ENCODE measurements around the gene PRKAR1B.

Gene PRKAR1B

GRCh38 chr7:516606-517456 is 210.2 kb downstream of the PRKAR1B start:
- DNase-seq: no peak

GRCh38 chr7:516216-516605 is 210.9 kb downstream of the PRKAR1B start:
- no peak for DNase-seq

DNA sequence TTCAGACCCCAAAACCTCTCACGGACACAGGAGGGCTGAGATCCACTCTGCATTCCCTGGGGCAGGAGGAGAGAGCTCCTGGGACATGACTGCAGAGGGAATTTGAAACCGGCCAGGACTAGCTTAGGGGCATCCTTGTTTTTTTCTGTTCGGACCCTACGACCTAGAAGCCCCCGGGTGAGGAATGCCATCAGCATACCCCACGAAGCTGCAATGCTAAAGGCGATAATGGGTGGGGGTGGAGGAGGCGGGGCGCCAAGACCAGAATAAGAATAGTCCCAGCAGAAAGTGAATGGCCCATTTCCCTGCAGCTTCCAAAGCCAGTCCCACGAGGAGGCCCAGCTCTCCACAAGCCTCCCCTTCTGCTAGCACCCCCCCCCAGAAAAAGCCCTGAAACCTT is 211.5 kb downstream of the PRKAR1B start:
- DNase-seq: no peak

DNA sequence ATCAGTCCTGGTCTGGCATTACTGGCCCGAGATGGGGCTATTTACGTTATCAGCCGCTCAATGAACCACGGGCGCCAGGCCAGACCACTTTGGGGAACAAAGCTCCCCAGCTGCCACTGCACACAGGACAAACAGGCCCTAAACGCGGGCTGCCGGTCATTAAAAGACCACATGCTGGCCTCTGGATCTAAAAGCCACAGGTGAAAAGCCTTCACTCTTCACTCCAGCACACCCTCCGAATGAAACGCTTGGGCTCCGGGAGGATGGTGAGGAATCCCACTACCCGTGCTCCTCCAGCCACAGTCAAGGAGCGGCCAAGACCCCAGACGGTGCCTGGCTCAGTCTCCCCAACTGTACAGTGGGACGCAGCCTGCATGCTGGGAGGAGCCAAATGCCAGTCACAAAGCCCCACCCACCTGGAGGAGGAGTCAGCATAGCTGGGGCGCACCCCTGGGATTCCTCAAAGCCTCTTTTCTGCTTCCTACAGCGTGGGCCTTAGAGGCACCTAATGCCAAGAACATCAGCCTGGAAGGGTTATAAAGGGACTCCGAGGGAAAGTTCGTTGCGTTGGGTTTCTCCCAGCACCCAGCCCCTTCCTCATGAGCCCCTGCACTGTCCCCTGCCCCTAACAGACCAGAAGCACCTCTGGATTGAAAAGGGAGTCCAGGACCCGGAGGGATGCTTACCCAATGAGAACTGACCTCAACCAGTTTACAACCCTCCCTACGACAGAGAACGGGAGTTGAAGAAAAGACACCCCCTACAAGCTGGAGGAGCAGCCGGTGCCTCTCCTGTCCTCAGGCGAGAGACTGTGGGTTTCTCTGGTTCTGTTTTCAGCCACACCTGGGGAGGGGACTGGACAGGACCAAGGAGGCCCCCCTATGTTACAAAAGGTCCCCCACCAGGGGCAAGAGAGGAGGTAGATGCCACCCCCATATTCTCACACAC is 212.2 kb downstream of the PRKAR1B start:
- DNase-seq: no peak

- DNase-seq: no peak
Measured at GRCh38 chr7:514242-514641, 212.8 kb downstream of the PRKAR1B start.

GRCh38 chr7:513521-514166 is 213.4 kb downstream of the PRKAR1B start:
- no peak for DNase-seq

- DNase-seq: peak; percentile 47
Measured at GRCh38 chr7:512541-513311, 214.4 kb downstream of the PRKAR1B start.

- DNase-seq: no peak
Measured at GRCh38 chr7:512146-512510, 215.0 kb downstream of the PRKAR1B start.

DNA sequence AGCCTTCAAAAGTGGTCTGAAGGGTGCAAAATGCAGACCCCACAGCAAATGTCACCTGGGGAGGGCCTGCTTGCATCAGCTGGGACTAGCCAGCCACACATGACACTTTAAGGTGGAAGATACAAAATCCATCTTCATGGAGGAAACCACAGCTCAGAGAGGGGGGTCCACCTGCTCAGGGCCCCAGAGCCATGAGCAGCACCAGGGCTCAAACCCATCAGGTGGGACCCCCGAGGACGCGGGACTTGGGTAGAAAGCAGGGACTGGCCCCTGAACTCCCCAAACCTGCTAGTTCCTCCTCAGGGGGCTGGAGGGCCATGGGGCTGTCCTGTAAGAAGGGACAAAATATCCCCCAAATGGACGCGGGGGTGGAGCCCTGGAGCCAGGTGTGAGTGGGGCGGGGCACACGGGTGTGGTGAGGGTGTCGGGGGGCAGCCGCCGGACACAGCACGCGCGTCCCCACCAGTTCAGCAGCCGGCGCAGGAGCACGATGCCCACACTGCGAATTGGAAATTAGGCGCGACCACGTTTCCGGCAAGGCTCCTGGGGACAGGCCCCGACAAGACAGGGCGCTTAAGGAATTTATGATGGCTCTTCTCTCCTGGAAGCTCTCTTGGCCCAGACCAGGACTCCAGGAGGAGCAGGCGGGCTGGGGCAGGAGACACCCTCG is 215.5 kb downstream of the PRKAR1B start:
- no peak for DNase-seq

DNA sequence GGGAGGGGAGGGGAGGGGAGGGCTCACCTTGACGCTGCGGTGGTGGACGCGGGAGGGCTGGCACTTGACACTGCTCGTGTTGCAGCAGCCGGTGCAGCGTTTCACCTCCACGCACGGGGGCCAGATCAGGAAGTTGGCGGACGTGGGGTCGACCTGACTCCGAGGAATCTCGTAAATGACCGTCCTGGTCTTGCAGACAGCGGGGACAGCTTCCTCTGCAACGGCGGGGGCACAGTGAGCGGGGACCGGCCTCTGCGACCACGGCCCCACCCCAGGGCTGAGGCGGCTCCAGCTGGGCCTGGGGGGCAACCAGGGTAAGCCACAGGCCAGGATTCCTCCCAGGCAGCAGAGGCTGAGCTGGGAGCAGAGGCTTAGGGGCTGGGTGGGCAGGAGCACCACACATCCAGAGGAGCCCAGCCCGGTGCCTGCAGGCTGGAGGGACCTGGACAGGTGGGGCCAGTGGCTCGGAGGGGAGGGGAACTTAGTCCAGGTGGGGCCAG is 216.2 kb downstream of the PRKAR1B start:
- no peak for DNase-seq

- DNase-seq: no peak
Measured at GRCh38 chr7:510131-510481, 217.0 kb downstream of the PRKAR1B start.

- no peak for DNase-seq
Measured at GRCh38 chr7:509426-510130, 217.5 kb downstream of the PRKAR1B start.

DNA sequence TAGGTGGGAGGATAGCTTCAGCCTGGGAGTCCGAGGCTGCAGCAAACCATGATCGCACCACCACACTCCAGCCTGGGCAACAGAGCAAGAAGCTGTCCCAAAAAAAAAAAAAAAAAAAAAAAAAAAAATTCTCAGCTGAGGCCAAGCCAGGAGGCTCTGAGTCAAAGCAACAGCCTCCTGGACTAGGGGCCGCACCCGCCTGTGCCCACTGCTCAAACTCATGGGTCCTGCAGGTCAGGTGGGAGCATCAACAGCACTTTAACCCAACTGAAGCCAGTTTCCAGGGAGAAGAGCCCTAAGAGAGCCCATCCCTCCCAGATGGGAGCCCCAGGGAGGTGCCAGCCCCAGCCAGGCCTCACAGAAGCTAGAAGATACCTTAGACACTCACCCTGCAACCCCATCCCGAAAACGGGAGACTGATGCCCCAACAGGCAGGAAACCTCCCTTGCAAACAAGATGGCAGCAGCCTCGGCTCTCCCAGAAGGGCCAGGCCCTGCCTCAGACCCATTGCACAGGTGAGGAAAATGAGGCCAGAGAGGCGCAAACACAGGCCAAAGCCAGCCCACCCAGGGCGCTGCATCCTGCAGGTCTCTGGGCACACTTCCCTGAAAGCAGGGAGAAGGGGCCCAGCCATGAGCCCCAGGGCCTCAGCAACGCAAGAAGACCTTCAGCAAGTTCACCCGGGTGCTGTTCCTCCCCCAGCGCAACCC is 218.5 kb downstream of the PRKAR1B start:
- DNase-seq: no peak

GRCh38 chr7:507623-508300 is 219.3 kb downstream of the PRKAR1B start:
- DNase-seq: no peak

- DNase-seq: no peak
Measured at GRCh38 chr7:506921-507622, 220.0 kb downstream of the PRKAR1B start.

DNA sequence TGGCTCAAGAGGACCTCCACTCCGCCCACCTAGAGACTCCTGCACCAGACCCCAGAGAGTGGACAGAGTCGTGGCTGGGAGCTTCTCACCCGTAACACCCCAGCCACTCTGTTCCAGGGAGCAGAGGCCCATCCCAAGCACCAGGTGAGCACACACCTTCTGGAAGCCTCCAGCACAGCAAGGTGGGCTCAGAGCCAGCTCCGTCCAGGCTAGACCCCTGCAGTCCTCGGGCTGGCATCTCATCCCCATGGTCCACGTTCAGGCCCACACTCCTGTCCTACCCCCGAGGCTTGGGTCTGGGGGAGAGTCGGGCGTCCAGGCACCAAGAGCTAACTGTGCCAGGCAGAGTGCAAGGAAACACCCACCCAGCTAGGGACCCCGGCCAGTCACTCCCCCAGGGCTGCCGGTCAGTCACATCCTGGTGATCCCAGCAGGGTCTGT is 220.7 kb downstream of the PRKAR1B start:
- DNase-seq: no peak

DNA sequence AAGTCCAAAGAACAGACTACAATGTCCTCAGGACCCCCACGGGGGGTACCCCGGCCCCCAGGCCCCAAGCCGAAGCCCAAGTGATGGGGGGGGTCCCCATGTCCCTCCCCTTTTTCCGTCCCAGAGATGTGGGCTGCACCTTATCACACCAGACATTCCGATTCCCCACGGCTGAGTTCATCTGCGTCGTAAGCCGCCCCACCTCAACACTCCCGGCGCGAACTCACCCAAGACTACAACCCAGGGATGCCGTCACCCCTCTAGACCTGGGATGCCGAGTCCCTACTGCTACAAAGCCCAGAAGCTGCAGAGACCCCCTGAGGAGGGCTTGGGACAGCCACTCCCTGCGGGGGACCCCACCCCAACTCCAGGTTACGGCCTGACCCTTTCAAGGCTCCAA is 221.9 kb downstream of the PRKAR1B start:
- no peak for DNase-seq

GRCh38 chr7:504221-505111 is 222.6 kb downstream of the PRKAR1B start:
- no peak for DNase-seq
